Tibial artery (tissue), 4 donors: ENCODE measurements around the gene THRB.

Experiments used
- DNase-seq, 2 donors: peaks; one replicate each; pipeline ENCODE4 v3.0.0-alpha.2; 2019
- H3K27ac ChIP-seq, 2 donors: fragments of 200-600 bp; sonication (generic) in 1 of 2; 1 replicate in 1 of 2; 2 replicates in 1 of 2; pipeline ENCODE4 v1.5.1; 2018 to 2019; ENCODE audit warnings: mild to moderate bottlenecking in 1 of 2
- H3K27me3 ChIP-seq, 2 donors: fragments of 200-600 bp; sonication (generic) in 1 of 2; one replicate each; pipeline versions ENCODE4 v1.5.1 to v1.6.0; 2016 to 2019
- H3K36me3 ChIP-seq, 3 donors: fragments of 200-600 bp; sonication (generic) in 2 of 3; one replicate each; pipeline ENCODE4 v1.5.1; 2016 to 2019; ENCODE audit warnings: mild to moderate bottlenecking in 2 of 3
- H3K4me1 ChIP-seq, 4 donors: fragments of 200-600 bp; sonication (generic) in 2 of 4; 1 replicate in 3 of 4; 2 replicates in 1 of 4; pipeline ENCODE4 v1.5.1; 2016 to 2019
- H3K4me3 ChIP-seq, 2 donors: fragments of 200-600 bp; sonication (generic) in 1 of 2; 1 replicate in 1 of 2; 2 replicates in 1 of 2; pipeline ENCODE4 v1.5.1; 2018 to 2019; ENCODE audit warnings: mild to moderate bottlenecking in 2 of 2
- H3K9me3 ChIP-seq, 3 donors: fragments of 200-600 bp; sonication (generic) in 1 of 3; one replicate each; pipeline ENCODE4 v1.5.1; 2016 to 2019
- CTCF ChIP-seq, 2 experiments: fragments of 200-600 bp in 1 of 2; fragments of 450-650 bp in 1 of 2; IDR thresholded peaks; one replicate each; pipeline ENCODE4 v1.5.1; 2017 to 2019; ENCODE audit warnings: antibody characterized with exemption in 2 of 2, mild to moderate bottlenecking in 1 of 2, moderate library complexity in 1 of 2
- intact Hi-C: fragments of 100-400 bp; cut with DNase I; formaldehyde crosslinking; loops from one replicate; pipeline ENCODE4 v1.15.0; 2023; ENCODE audit warnings: low total_unique reads

The THRB gene

GRCh38 chr3:24393316-24393715 is 101.3 kb downstream of the THRB start:
- Histone ChIP-seq H3K4me1 (peaks cover 0 to 65% (median 29%) of the 10 kb centered on the region in 4 donors), H3K4me3 (no peak overlapping the region), H3K27me3 (no peaks in the 10 kb centered on the region), H3K27ac (no peak overlapping the region), H3K9me3 (no peaks in the 10 kb centered on the region), H3K36me3 (no peaks in the 10 kb centered on the region)
- no peak for DNase-seq
- no peak for TF ChIP-seq CTCF (IDR thresholded peaks at IDR 0.05)
- intact Hi-C loops: no loop called here

GRCh38 chr3:24390169-24391130 is 104.2 kb downstream of the THRB start:
- Histone ChIP-seq H3K36me3 (no peaks in the 10 kb centered on the region), H3K9me3 (no peaks in the 10 kb centered on the region), H3K27me3 (no peaks in the 10 kb centered on the region), H3K4me1 (peaks cover 0 to 78% (median 47%) of the 10 kb centered on the region in 4 donors), H3K27ac (peak overlapping the region; percentile 17 to 47), H3K4me3 (no peak overlapping the region)
- intact Hi-C loops: no loop called here
- DNase-seq: no peak
- TF ChIP-seq CTCF (IDR thresholded peaks at IDR 0.05): no peak

GRCh38 chr3:24389108-24390090 is 105.3 kb downstream of the THRB start:
- peak overlapping the region; percentile 47 to 53 for H3K27ac ChIP-seq

GRCh38 chr3:24388611-24389010 is 106.0 kb downstream of the THRB start:
- no peaks in the 10 kb centered on the region for H3K27me3 ChIP-seq
- intact Hi-C loops: no loop called here
- peak overlapping the region; percentile 47 to 53 for H3K27ac ChIP-seq
- TF ChIP-seq CTCF (IDR thresholded peaks at IDR 0.05): no peak
- no peaks in the 10 kb centered on the region for H3K36me3 ChIP-seq
- no peaks in the 10 kb centered on the region for H3K9me3 ChIP-seq
- H3K4me1 ChIP-seq: peaks cover 0 to 67% (median 42%) of the 10 kb centered on the region in 4 donors
- no peak overlapping the region for H3K4me3 ChIP-seq
- DNase-seq: no peak

More at GRCh38 chr3:24389108-24390090, 105.3 kb downstream of the THRB start:
- peaks cover 0 to 72% (median 45%) of the 10 kb centered on the region in 4 donors for H3K4me1 ChIP-seq
- TF ChIP-seq CTCF (IDR thresholded peaks at IDR 0.05): no peak
- no peak for DNase-seq
- H3K36me3 ChIP-seq: no peaks in the 10 kb centered on the region
- no peaks in the 10 kb centered on the region for H3K27me3 ChIP-seq
- H3K4me3 ChIP-seq: no peak overlapping the region
- no peaks in the 10 kb centered on the region for H3K9me3 ChIP-seq
- intact Hi-C loops: no loop called here

- no peaks in the 10 kb centered on the region for H3K36me3 ChIP-seq
- DNase-seq: no peak
- peak overlapping the region; percentile 47 to 53 for H3K27ac ChIP-seq
- no peak for TF ChIP-seq CTCF (IDR thresholded peaks at IDR 0.05)
- intact Hi-C loops: no loop called here
- no peaks in the 10 kb centered on the region for H3K27me3 ChIP-seq
- H3K9me3 ChIP-seq: no peaks in the 10 kb centered on the region
- H3K4me3 ChIP-seq: no peak overlapping the region
- H3K4me1 ChIP-seq: peaks cover 0 to 62% (median 40%) of the 10 kb centered on the region in 4 donors
Measured at GRCh38 chr3:24388159-24388558, 106.5 kb downstream of the THRB start.
